Epithelial cell of prostate (primary cell): ENCODE data around the gene ARRB1.
"Not testable (repeated sequence)": the region's sequence is repeated elsewhere in the genome, so short reads cannot be mapped to it uniquely, and the experiment has no call there.

ENCODE experiments used
- DNase-seq: peaks from one replicate; pipeline ENCODE4 v3.0.0-alpha.2; 2011; ENCODE audit warnings: low read depth, low spot score
- H3K27ac ChIP-seq: fragments of 450-650 bp; 2 replicates; pipeline ENCODE4 v1.5.1; 2017; ENCODE audit warnings: mild to moderate bottlenecking

The ARRB1 gene

DNA sequence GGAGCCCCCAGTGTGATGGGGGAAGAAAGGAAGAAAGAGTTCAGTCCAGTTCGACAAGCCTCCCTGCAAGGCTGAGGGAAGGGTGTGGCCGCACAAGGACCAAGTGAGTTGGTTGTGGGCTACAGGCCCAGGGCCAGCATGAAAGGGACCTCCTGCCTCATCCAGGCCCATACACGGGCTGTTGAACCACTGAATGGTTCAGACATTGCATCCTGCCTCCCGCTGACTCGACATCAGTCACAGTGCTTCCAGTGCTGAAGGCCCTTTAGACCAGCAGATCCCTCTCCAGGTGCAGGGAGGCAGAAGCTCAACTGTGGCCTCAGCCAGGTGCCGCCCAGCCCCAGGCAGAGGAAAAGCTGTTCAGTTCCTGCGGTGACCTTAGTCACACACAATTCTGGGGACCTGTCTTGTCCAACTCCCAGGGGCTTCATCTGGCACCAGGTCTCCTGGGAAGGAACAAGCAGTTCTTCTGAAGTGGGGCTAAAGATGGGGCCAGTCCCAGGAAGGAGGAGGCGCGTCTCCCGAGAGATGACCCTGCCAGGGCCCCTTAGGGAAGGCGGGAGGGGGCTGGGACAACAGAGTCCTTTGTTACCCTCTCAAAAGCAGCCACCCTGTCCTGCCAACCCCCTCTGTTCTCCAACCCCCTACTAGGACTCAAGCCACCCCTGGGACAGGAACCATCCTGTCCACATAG is 6.6 kb downstream of the ARRB1 start:
- no peak overlapping the region for H3K27ac ChIP-seq
- no peak for DNase-seq

DNA sequence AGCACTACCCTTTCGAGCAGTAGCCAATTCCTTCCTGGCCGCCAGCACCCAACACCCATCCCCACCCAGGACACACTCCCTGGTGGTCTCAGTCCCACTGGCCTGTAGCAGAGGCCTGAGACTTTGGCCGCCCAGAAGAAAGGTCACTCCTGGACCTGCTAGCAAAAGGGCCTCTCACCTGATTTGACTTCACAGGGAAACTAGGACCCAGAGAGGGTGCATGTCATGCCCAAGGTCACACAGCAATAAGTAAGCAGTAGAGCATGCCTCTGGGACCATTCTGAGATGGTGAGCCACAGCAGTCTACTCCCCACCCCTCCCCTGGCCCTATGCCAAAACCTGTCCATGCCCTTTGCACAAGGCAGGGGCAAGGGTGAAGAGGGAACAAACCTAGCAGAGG is 7.3 kb downstream of the ARRB1 start:
- no peak overlapping the region for H3K27ac ChIP-seq
- no peak for DNase-seq

DNA sequence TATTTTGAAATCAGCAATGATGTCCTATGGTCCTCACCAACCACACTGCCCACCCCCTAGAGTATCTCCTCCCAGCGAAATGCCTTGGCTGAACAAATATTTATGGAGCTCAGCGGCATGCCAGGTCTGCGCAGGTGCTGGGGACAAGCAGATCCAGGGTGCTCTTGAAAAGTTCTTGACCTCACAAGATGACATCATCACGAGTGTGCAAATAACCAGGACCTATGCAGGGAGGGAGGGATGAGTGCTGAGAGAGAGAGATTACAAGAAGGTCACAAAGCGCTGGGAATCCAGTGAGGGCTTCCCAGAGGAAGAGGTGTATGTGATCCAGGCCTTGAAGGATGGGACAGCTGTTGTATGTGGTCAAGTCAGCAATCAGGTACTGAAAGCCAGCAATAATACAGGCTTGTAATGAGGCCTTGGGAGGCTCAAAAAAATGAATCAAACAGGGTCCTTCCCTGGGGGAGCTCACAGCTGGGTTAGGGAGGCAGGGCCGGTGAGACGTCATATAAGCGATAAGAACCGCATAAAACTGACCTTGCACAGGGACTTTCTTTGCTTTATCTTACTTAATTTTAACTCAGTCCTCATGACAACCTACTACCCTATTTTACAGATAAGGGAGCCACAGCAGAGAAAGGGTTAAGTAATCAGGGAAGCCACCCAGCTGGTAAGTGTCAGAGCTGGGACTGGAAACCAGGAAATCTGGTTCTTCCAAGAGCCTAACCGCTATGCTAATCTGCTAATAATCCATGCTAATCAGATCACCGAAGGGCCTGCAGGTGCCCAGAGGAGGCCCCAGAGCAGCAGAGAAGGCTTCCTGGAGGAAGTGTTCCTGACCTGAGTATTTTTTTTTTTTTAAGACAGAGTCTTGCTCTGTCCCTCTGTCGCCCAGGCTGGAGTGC is 8.2 kb downstream of the ARRB1 start:
- no peak overlapping the region for H3K27ac ChIP-seq
- no peak for DNase-seq

DNA sequence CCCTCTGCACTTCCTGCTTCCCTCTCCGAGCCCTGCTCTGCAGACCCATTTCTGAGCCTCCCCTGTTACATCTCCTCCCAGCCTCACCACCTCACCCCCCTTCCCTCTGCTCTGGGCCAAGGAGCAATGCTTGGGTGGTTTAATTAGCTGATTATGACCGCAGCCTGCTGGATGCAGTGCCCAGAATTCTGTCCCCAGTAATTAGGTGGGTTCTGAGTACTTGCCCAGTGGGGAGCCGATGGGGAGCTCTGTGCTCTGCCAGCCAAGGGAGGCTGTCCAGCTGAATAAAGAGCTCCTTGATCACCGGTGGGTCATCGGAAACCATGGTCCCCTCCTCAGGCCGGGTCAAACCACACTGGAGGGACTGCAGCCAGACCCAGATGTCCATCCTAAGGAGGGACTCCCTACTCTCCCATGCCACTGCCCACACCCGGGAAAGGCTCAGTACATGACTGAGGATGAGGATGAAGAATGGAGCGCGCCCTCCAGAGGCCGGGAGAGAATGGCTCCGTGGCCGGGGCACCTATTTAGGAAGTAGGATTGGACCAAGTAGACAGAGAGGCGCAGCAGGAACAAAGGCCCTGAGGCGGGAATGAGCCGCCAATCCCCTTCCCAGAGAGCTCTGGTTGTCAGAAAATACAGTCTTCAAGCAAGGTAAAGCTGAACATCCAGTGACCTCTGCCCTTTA is 9.1 kb downstream of the ARRB1 start:
- DNase-seq = no peak
- no peak overlapping the region for H3K27ac ChIP-seq

DNA sequence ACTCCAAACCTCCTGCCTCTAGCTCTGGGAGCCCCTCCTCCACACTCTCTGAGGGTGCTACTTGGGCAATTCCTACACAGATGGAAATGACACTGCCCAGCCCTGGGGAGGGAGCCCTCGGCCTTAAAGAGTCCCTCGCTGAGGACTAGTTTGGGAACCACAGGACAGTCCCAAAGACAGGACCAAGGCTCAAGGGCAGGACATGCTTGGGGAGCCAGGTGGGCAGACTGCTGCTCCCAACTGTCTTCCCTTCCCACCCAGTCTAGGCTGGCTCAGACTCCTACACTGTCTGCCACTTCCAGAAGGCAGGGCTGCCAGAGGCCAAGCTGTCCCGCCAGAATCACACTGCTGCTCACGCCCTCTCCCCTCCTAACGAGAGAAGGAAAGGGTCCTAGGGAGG is 9.8 kb downstream of the ARRB1 start:
- DNase-seq = no peak
- H3K27ac ChIP-seq = no peak overlapping the region

DNA sequence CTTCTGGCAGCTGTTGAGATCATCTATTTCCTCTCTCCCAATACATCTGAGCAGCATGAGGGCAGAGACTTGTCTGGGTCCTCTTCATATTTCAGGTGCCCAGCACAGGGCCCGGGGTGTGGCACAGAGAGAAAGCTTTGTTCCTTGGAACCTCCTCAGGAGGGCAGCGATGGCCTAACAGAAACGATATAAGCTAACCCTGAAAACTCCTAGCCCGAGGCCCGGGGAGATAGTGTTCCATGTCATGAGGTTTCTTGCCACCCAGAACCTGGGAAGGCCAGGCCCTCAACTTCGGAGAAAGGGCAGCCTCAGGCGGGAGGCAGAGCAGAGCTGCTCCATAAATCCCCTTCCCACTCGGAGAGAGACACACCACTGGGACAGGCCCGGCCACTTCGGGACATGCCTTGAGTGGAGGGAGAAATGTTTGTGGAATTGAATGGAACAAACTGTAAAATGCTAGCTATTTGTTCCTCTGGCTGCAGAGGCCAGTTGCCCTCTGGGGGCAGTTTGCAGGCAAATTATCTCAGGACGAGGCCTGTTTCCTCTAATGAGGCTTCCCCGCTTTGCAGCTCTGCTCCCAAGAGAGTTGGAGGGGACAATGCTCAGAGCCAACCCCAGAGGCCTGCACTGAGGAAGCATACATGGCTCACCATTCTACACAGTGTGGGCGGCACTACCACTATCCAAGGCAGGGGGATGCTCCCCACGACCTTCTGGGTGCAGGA is 11.6 kb downstream of the ARRB1 start:
- DNase-seq = no peak
- no peak overlapping the region for H3K27ac ChIP-seq

DNA sequence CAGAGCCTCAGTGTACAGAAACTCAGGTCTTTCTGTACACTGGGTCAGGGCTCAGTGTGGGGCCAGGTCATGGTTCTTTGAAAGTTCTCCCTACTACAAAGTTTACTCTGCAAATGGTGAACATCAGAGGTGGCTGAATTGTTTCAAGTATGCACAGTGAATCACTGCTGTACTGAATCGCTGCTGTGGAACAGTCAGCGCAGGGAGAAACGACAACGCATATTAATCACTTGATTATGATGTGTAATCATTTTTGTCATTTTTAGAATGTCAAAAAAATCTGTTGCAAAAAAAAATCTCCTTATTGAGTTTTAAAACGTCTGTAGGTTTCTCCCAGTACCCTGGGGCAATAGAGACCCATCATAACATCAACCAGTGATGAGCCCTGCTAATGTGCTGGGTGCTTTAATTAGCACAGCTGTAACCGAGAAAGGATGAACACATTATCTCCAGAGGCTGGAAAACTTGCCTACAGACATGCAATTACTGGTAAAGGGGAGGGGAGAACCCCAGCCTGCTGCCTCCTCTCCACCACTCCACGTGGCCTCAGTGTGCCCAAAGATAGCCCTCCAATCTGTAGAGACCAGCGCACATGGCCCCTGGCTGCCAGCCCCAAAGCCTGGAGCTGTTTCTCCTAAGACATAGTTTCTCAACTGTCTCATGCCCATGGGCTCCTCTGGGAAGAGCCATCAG is 12.8 kb downstream of the ARRB1 start:
- no peak for DNase-seq
- H3K27ac ChIP-seq = no peak overlapping the region

DNA sequence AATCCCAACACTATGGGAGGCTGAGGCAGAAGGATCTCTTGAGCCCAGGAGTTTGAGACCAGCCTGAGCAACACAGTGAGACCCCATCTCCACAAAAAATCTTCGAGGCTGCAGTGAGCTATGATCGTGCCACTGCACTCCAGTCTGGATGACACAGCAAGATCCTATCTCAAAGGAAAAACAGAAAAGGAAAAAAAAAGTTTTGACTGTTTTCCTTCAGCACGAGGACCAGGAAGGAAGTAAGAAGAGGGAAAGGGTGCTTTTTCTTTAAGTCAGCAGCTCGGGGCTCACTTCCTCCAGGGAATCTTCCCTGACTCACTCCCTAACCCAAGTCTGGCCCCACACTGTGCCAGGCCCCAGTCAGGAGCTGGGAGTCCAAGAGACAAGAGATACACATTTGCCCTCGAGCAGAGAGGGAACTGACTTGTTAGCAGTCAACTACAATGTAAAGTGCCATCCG is 14.2 kb downstream of the ARRB1 start:
- no peak for DNase-seq
- no peak overlapping the region for H3K27ac ChIP-seq

DNA sequence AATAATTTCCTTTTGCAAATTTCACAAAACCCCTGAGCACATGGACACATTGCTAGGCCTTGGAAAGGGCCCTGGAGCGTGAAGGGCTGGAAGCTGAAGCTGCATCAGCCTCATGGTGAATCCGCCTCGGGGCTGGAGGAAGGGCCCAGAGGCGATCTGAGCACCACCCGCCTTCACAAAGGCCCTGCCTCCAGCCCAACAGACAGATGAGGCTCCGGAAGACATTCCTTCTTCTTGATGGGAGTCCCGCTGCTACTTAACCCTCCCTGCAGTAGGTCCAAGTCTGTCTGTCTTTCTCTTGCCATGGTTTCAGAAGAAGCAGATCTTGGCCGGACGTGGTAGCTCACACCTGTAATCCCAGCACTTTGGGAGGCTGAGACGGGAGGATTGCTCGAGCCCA is 16.5 kb downstream of the ARRB1 start:
- DNase-seq = no peak
- no peak overlapping the region for H3K27ac ChIP-seq

DNA sequence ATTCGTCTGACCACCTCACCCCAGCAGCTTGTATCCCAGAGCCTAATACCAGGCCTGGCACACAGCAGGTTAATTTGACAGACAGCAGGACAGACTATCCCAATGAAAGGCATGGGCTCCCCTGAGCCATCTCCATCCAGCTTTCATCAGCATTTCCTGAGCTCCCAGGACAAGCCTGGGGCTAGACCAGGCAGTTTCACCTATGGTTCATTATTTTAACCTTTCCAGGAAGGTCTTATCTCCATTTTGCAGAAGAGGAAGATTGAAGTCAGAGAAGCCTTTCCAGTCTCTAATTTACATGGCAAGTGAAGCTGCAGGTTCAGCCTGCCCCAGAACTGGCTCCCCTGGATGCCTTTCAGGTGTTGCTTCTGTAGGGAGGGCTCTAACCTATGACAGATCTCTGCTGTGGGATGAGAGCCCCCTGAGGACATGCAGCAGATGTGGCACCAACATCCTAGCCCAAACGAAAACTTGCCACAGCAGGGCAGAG is 17.0 kb downstream of the ARRB1 start:
- no peak overlapping the region for H3K27ac ChIP-seq
- no peak for DNase-seq

DNA sequence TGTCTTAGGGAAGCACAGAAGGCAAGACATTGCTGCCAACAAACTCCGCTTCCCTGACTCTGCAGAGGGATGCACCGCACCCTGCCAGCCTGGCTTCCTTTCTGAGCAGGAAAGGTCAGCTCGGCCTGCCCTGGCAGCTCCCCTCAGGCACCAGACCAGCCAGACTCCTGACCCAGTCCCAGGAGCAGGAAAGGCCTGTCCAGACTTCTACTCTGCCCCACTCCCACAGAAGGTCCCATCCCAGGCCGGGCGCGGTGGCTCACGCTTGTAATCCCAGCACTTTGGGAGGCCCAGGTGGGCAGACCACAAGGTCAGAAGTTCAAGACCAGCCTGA is 17.7 kb downstream of the ARRB1 start:
- no peak for DNase-seq
- H3K27ac ChIP-seq = no peak overlapping the region

DNA sequence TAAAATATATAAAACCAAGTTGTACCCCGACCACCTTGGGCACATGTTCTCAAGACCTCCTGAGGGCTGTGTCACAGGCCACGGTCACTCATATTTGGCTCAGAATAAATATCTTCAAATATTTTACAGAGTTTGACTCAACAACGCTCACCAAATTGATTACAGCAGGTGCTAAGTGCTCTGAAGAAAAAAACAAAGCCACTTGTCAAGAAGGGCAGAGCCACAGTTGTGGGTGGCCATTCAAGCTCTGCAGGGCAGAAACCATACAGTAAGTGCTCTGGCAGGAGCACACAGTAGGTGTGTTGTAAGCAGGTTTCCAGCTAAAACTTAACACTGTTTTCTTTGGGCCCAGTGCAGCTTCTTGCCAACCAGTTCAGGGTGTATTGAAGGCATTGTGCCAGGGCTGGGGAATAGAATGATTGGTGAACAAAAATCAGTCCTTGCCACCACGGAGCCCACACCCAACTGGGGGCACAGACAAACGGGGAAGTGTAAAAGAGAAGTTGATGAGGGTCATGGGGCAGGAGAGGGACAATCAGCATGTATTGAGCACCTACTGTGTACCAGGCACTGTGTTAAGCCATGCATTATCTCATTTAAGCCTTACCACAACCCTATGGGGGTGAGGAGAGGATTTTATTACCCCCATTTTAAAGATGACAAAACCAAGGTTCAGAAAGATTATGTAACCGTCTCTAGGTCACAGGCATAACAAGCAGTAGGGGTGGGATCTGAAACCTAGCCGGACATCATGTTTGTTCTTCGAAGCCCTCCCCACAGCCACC is 18.2 kb downstream of the ARRB1 start:
- DNase-seq = no peak
- H3K27ac ChIP-seq = no peak overlapping the region

DNA sequence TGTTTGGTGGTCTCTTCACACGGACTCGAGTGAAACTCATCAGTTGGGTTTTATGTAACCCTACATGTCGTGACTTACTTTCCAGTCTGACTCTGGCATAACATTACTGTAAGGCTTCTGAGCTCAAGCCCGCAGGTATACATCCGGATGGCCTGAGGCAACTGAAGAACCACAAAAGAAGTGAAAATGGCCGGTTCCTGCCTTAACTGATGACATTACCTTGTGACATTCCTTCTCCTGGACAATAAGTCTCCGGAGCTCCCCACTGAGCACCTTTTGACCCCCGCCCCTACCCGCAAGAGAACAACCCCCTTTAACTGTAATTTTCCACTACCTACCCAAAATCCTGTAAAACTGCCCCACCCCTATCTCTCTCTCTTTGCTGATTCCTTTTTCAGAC is 19.7 kb downstream of the ARRB1 start:
- H3K27ac ChIP-seq, DNase-seq: not testable (repeated sequence)

DNA sequence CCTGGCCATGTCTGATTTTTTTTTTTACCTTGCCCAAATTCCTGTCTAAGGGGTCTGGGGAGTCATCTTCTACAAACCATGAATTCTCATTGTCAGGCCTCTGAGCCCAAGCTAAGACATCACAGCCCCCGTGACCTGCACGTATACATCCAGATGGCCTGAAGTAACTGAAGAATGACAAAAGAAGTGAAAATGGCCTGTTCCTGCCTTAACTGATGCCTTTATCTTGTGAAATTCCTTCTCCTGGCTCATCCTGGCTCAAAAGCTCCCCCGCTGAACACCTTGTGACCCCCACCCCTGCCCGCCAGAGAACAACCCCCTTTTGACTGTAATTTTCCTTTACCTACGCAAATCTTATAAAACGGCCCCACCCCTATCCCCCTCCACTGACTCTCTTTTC is 20.2 kb downstream of the ARRB1 start:
- not testable (repeated sequence) for DNase-seq, H3K27ac ChIP-seq

DNA sequence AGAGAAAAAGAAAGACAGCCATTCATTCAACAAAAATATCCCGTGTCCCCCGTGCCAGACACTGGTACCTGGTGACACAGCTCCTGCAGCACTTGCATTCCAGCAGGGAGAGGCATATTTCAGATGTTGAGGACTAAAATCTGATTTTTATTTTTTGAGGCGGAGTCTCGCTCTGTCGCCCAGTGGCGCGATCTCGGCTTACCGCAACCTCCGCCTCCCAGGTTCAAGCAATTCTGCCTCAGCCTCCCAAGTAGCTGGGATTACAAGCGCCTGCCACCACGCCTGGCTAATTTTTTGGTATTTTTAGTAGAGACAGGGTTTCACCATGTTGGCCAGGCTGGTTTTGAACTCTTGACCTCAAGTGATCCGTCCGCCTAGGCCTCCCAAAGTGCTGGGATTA is 20.6 kb downstream of the ARRB1 start:
- H3K27ac ChIP-seq, DNase-seq: not testable (repeated sequence)

DNA sequence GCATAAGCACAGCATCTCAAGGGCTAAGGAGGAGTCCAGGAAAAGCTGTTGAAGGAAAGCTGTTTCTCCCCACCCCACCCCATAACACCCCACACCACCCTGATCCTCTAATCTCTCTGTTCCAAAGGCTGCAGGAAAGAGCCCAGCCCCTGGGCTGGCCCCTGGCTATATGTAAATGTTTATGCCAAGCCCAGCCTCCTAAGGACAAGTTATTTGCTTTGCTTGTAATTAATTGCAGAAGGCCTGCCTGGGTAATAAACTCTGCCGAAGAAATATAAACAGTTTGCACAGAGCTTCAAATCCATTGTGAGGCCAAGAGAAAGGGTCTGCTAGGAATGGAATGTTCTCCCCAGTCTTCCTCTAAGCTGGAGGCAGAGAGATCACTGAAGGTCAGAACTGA is 21.2 kb downstream of the ARRB1 start:
- no peak overlapping the region for H3K27ac ChIP-seq
- DNase-seq = no peak

DNA sequence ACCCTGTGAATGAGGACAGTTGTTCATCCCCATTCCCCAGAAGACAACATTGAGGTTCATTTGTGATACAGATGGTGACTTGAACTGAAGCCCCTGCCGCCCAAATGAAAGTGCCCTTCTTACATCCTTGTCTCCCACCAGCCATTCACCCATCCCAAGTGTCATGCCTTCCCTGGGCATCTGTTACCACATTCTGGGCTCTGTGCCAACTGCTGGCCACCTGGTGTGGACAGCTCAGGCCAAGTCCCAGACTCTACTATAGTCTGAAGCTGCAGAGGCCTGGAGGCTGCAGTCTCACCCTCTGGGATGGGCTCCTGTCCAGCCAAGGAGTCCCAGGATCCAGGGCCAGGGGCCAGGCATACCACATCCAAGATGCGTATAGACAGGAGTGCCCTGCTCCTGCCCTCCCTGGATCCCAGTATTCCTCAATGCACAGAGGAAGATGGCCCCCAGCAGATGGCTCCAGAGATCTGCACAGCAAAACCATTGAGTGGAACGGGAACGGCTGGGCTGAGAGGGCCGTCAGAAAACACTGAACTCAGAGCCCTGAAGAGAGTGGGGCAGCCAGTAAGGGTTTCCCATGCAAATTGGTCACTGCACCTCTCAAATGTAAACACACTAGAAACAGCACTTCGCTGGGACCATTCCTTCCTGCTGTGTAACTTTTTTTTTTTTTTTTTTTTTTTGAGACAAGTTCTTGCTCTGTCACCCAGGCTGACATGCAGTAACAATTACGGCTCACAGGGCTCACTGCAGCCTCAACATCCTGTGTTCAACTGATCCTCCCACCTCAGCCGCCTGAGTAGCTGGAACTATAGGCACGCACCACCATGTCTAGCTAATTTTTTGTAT is 22.8 kb downstream of the ARRB1 start:
- no peak overlapping the region for H3K27ac ChIP-seq
- peak; percentile 18 for DNase-seq

DNA sequence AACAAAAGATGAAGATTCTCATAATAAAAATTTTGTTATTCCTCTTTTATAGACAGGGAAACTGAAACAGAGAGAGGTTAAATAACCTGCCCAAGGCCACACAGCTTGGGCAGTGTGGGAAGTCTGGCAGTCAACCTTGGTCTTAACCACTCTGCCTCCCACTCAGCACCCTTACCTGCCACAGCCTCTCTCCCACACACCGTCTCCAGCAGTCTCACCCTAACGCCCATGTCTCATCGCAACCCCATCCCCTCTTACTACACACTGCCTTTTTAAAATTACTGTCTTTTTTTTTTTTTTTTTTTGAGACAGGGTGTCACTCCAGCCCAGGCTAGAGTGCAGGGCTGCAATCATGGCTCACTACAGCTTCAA is 25.0 kb downstream of the ARRB1 start:
- H3K27ac ChIP-seq = peak overlapping the region; percentile 8
- no peak for DNase-seq
